Activated CD4-positive, alpha-beta T cell treated with anti-CD3 and anti-CD28 coated beads, Interleukin-2, amount 50 U/mL, for 24 hours (primary cell): Measurements from ENCODE around the gene DENND5B.
"Not testable (repeated sequence)": the region's sequence is repeated elsewhere in the genome, so short reads cannot be mapped to it uniquely, and the experiment has no call there.

ENCODE experiments used
- DNase-seq, 2 donors: peaks; one replicate each; pipeline ENCODE4 v3.0.0-alpha.2; 2020; ENCODE audit warnings: low read depth in 1 of 2, low spot score in 1 of 2

The DENND5B gene

GRCh38 chr12:31590642-31591379 lies at the start of gene DENND5B:
DENND5B (minus strand) TSS chr12:31591136; CDS start chr12:31590832, 304 bp downstream.
- no peak for DNase-seq

- DNase-seq = no peak
Observed at GRCh38 chr12:31634620-31635019, 43.7 kb upstream of the DENND5B start.

- no peak for DNase-seq
Observed at GRCh38 chr12:31633464-31633863, 42.5 kb upstream of the DENND5B start.

GRCh38 chr12:31631809-31632208 lies 40.9 kb upstream of the DENND5B start:
- no peak for DNase-seq

- no peak for DNase-seq
Observed at GRCh38 chr12:31631023-31631724, 40.2 kb upstream of the DENND5B start.

- DNase-seq = no peak
Observed at GRCh38 chr12:31629756-31630732, 39.1 kb upstream of the DENND5B start.

GRCh38 chr12:31627456-31628054 lies 36.6 kb upstream of the DENND5B start:
- no peak for DNase-seq

- DNase-seq = no peak
Observed at GRCh38 chr12:31626270-31626995, 35.5 kb upstream of the DENND5B start.

- DNase-seq = no peak
Observed at GRCh38 chr12:31622038-31622437, 31.1 kb upstream of the DENND5B start.

GRCh38 chr12:31620311-31620710 lies 29.4 kb upstream of the DENND5B start:
- no peak for DNase-seq

- DNase-seq = no peak
Observed at GRCh38 chr12:31618228-31619025, 27.5 kb upstream of the DENND5B start.

- DNase-seq = no peak
Observed at GRCh38 chr12:31612819-31613218, 21.9 kb upstream of the DENND5B start.

- DNase-seq = not testable (repeated sequence)
Observed at GRCh38 chr12:31608299-31608698, 17.4 kb upstream of the DENND5B start.

GRCh38 chr12:31605531-31605930 lies 14.6 kb upstream of the DENND5B start:
- no peak for DNase-seq

GRCh38 chr12:31603546-31604009 lies 12.6 kb upstream of the DENND5B start:
- no peak for DNase-seq

GRCh38 chr12:31600750-31601149 lies 9.8 kb upstream of the DENND5B start:
- no peak for DNase-seq

GRCh38 chr12:31600252-31600651 lies 9.3 kb upstream of the DENND5B start:
- DNase-seq = no peak

- DNase-seq = no peak
Observed at GRCh38 chr12:31599053-31599452, 8.1 kb upstream of the DENND5B start.

- no peak for DNase-seq
Observed at GRCh38 chr12:31597066-31597465, 6.1 kb upstream of the DENND5B start.
